ENCODE data around the gene OR6M1.

The OR6M1 gene

GRCh38 chr11:123800036-123800435 lies 6.1 kb downstream of the OR6M1 start:
- no peaks in the 10 kb centered on the region for H3K4me1 ChIP-seq (ENCODE audit: insufficient read depth, low read length)
- H3K36me3 ChIP-seq (ENCODE audit: insufficient read depth, low read length): no peaks in the 10 kb centered on the region
- no peaks in the 10 kb centered on the region for H3K27me3 ChIP-seq (ENCODE audit: insufficient read depth, low read length)
- H3K9me3 ChIP-seq (ENCODE audit: low read length): no peaks in the 10 kb centered on the region
- no peak overlapping the region for H3K4me3 ChIP-seq (ENCODE audit: low read length)
- no peak overlapping the region for H2AFZ ChIP-seq (ENCODE audit: low read depth, low read length)

GRCh38 chr11:123799438-123799837 lies 6.7 kb downstream of the OR6M1 start:
- Histone ChIP-seq H3K36me3 (ENCODE audit: insufficient read depth, low read length) (no peaks in the 10 kb centered on the region), H3K4me3 (ENCODE audit: low read length) (no peak overlapping the region), H3K4me1 (ENCODE audit: insufficient read depth, low read length) (no peaks in the 10 kb centered on the region), H3K27me3 (ENCODE audit: insufficient read depth, low read length) (no peaks in the 10 kb centered on the region), H2AFZ (ENCODE audit: low read depth, low read length) (no peak overlapping the region), H3K9me3 (ENCODE audit: low read length) (no peaks in the 10 kb centered on the region)

- Histone ChIP-seq H3K9me3 (ENCODE audit: low read length) (no peaks in the 10 kb centered on the region), H3K4me1 (ENCODE audit: insufficient read depth, low read length) (no peaks in the 10 kb centered on the region), H3K36me3 (ENCODE audit: insufficient read depth, low read length) (no peaks in the 10 kb centered on the region), H3K4me3 (ENCODE audit: low read length) (no peak overlapping the region), H3K27me3 (ENCODE audit: insufficient read depth, low read length) (no peaks in the 10 kb centered on the region), H2AFZ (ENCODE audit: low read depth, low read length) (no peak overlapping the region)
Observed at GRCh38 chr11:123798513-123799252, 7.5 kb downstream of the OR6M1 start.

- no peak overlapping the region for H3K4me3 ChIP-seq (ENCODE audit: low read length)
- no peaks in the 10 kb centered on the region for H3K4me1 ChIP-seq (ENCODE audit: insufficient read depth, low read length)
- no peaks in the 10 kb centered on the region for H3K36me3 ChIP-seq (ENCODE audit: insufficient read depth, low read length)
- H2AFZ ChIP-seq (ENCODE audit: low read depth, low read length): no peak overlapping the region
- H3K9me3 ChIP-seq (ENCODE audit: low read length): no peaks in the 10 kb centered on the region
- H3K27me3 ChIP-seq (ENCODE audit: insufficient read depth, low read length): no peaks in the 10 kb centered on the region
Observed at GRCh38 chr11:123798079-123798478, 8.1 kb downstream of the OR6M1 start.

- H3K36me3 ChIP-seq (ENCODE audit: insufficient read depth, low read length): no peaks in the 10 kb centered on the region
- no peaks in the 10 kb centered on the region for H3K27me3 ChIP-seq (ENCODE audit: insufficient read depth, low read length)
- no peaks in the 10 kb centered on the region for H3K4me1 ChIP-seq (ENCODE audit: insufficient read depth, low read length)
- no peak overlapping the region for H3K4me3 ChIP-seq (ENCODE audit: low read length)
- H3K9me3 ChIP-seq (ENCODE audit: low read length): no peaks in the 10 kb centered on the region
- no peak overlapping the region for H2AFZ ChIP-seq (ENCODE audit: low read depth, low read length)
Observed at GRCh38 chr11:123797541-123797940, 8.6 kb downstream of the OR6M1 start.

DNA sequence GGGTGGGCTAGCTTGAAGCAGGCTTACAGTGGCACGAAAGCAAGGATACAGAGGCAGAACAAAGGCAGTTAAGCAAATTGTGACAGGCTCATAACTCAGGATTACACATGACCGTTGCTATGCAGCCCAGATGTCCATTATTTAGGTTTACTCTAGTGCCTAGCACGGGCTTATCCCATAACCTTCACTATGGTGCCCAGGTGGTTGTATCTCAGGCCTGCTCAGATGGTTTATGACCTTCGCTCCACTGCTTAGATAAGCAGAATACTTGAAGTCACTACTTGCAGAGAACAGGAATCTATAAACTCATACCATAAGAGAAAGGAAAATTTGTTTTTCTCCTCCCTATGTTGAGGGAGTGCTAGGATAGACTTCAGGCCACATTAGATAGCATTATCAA lies 9.0 kb downstream of the OR6M1 start:
- Histone ChIP-seq H3K9me3 (ENCODE audit: low read length) (no peaks in the 10 kb centered on the region), H2AFZ (ENCODE audit: low read depth, low read length) (no peak overlapping the region), H3K27me3 (ENCODE audit: insufficient read depth, low read length) (no peaks in the 10 kb centered on the region), H3K4me3 (ENCODE audit: low read length) (no peak overlapping the region), H3K36me3 (ENCODE audit: insufficient read depth, low read length) (no peaks in the 10 kb centered on the region), H3K4me1 (ENCODE audit: insufficient read depth, low read length) (no peaks in the 10 kb centered on the region)

DNA sequence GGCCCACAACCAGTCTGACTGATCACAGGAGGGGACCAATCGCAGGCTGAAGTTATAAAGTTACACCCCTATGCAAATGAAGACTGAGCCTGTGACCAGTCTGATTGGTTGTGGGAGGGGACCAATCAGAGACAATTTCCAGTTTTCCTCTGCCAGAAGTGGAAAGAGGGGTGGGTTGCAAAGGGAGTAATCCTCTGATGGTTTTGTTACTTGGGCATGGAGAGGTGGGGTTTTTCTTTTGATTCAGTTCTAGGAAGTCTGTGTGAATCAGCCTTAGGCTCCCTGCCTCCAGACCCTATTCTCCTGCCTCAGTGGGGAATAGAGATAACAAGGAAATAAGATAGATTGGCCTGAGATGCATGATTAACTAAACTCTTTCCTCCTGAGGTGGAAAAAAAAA lies 9.9 kb downstream of the OR6M1 start:
- H3K4me3 ChIP-seq (ENCODE audit: low read length): no peak overlapping the region
- no peaks in the 10 kb centered on the region for H3K36me3 ChIP-seq (ENCODE audit: insufficient read depth, low read length)
- no peaks in the 10 kb centered on the region for H3K9me3 ChIP-seq (ENCODE audit: low read length)
- H2AFZ ChIP-seq (ENCODE audit: low read depth, low read length): no peak overlapping the region
- no peaks in the 10 kb centered on the region for H3K27me3 ChIP-seq (ENCODE audit: insufficient read depth, low read length)
- no peaks in the 10 kb centered on the region for H3K4me1 ChIP-seq (ENCODE audit: insufficient read depth, low read length)

- Histone ChIP-seq H3K9me3 (ENCODE audit: low read length) (no peaks in the 10 kb centered on the region), H3K36me3 (ENCODE audit: insufficient read depth, low read length) (no peaks in the 10 kb centered on the region), H3K4me3 (ENCODE audit: low read length) (no peak overlapping the region), H3K4me1 (ENCODE audit: insufficient read depth, low read length) (no peaks in the 10 kb centered on the region), H3K27me3 (ENCODE audit: insufficient read depth, low read length) (no peaks in the 10 kb centered on the region), H2AFZ (ENCODE audit: low read depth, low read length) (no peak overlapping the region)
Observed at GRCh38 chr11:123783536-123783935, 22.6 kb downstream of the OR6M1 start.

- H3K36me3 ChIP-seq (ENCODE audit: insufficient read depth, low read length): no peaks in the 10 kb centered on the region
- H3K4me1 ChIP-seq (ENCODE audit: insufficient read depth, low read length): no peaks in the 10 kb centered on the region
- H3K4me3 ChIP-seq (ENCODE audit: low read length): no peak overlapping the region
- no peak overlapping the region for H2AFZ ChIP-seq (ENCODE audit: low read depth, low read length)
- no peaks in the 10 kb centered on the region for H3K27me3 ChIP-seq (ENCODE audit: insufficient read depth, low read length)
- no peaks in the 10 kb centered on the region for H3K9me3 ChIP-seq (ENCODE audit: low read length)
Observed at GRCh38 chr11:123778511-123778910, 27.6 kb downstream of the OR6M1 start.

GRCh38 chr11:123775715-123776549 lies 30.2 kb downstream of the OR6M1 start:
- H3K36me3 ChIP-seq (ENCODE audit: insufficient read depth, low read length): no peaks in the 10 kb centered on the region
- H3K9me3 ChIP-seq (ENCODE audit: low read length): no peaks in the 10 kb centered on the region
- H3K4me1 ChIP-seq (ENCODE audit: insufficient read depth, low read length): no peaks in the 10 kb centered on the region
- H3K27me3 ChIP-seq (ENCODE audit: insufficient read depth, low read length): no peaks in the 10 kb centered on the region
- no peak overlapping the region for H2AFZ ChIP-seq (ENCODE audit: low read depth, low read length)
- H3K4me3 ChIP-seq (ENCODE audit: low read length): no peak overlapping the region

- no peaks in the 10 kb centered on the region for H3K9me3 ChIP-seq (ENCODE audit: low read length)
- H3K4me1 ChIP-seq (ENCODE audit: insufficient read depth, low read length): no peaks in the 10 kb centered on the region
- H3K36me3 ChIP-seq (ENCODE audit: insufficient read depth, low read length): no peaks in the 10 kb centered on the region
- no peak overlapping the region for H3K4me3 ChIP-seq (ENCODE audit: low read length)
- H3K27me3 ChIP-seq (ENCODE audit: insufficient read depth, low read length): no peaks in the 10 kb centered on the region
- no peak overlapping the region for H2AFZ ChIP-seq (ENCODE audit: low read depth, low read length)
Observed at GRCh38 chr11:123775289-123775688, 30.9 kb downstream of the OR6M1 start.

DNA sequence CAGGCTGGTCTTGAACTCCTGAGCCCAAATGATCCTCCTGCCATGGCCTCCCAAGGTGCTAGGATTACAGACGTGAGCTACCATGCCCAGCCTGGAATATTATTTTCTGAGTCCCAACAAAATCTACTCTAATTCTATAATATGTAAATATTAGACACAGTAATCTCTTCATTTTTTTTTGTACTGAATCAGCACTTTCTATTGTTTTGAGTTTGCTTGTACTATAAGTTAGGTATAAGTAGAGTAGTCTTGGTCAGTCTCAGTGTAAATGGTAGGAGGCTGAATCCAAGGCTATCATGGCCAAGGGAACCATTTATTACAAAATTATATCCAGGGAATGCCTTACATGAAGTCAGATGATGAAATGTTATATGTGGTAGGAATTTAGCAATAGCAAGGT lies 32.2 kb downstream of the OR6M1 start:
- no peaks in the 10 kb centered on the region for H3K4me1 ChIP-seq (ENCODE audit: insufficient read depth, low read length)

GRCh38 chr11:123773026-123773425 lies 33.1 kb downstream of the OR6M1 start:
- no peaks in the 10 kb centered on the region for H3K4me1 ChIP-seq (ENCODE audit: insufficient read depth, low read length)
- H3K9me3 ChIP-seq (ENCODE audit: low read length): no peaks in the 10 kb centered on the region
- H3K27me3 ChIP-seq (ENCODE audit: insufficient read depth, low read length): no peaks in the 10 kb centered on the region
- H3K36me3 ChIP-seq (ENCODE audit: insufficient read depth, low read length): no peaks in the 10 kb centered on the region
- H3K4me3 ChIP-seq (ENCODE audit: low read length): no peak overlapping the region
- no peak overlapping the region for H2AFZ ChIP-seq (ENCODE audit: low read depth, low read length)

More for the DNA sequence above, 32.2 kb downstream of the OR6M1 start:
- Histone ChIP-seq H3K27me3 (ENCODE audit: insufficient read depth, low read length) (no peaks in the 10 kb centered on the region), H3K9me3 (ENCODE audit: low read length) (no peaks in the 10 kb centered on the region), H3K4me3 (ENCODE audit: low read length) (no peak overlapping the region), H2AFZ (ENCODE audit: low read depth, low read length) (no peak overlapping the region), H3K36me3 (ENCODE audit: insufficient read depth, low read length) (no peaks in the 10 kb centered on the region)

Data from neuron (in vitro differentiated cells).